Stimulated activated CD4-positive, alpha-beta T cell treated with anti-CD3 and anti-CD28 coated beads, TNF-alpha, amount 100 ng/mL, for 48 hours (primary cell): Measurements from ENCODE around the gene RUFY3.
"Not testable (repeated sequence)": the region's sequence is repeated elsewhere in the genome, so short reads cannot be mapped to it uniquely, and the experiment has no call there.

ENCODE experiments used
- DNase-seq, 3 donors: peaks; one replicate each; pipeline ENCODE4 v3.0.0-alpha.2; 2020; ENCODE audit warnings: low read depth in 3 of 3

RUFY3 gene

GRCh38 chr4:70721747-70722146, at the start of gene RUFY3:
Gene RUFY3 (plus strand): TSS chr4:70721964. CDS start chr4:70722574, 610 bp downstream.
- no peak for DNase-seq

GRCh38 chr4:70674191-70674590, 47.6 kb upstream of the RUFY3 start:
- no peak for DNase-seq

- DNase-seq: no peak
Observed at GRCh38 chr4:70674731-70675130, 47.0 kb upstream of the RUFY3 start.

- DNase-seq: no peak
Observed at GRCh38 chr4:70676554-70677090, 45.1 kb upstream of the RUFY3 start.

- no peak for DNase-seq
Observed at GRCh38 chr4:70678383-70678999, 43.3 kb upstream of the RUFY3 start.

GRCh38 chr4:70680934-70681333, 40.8 kb upstream of the RUFY3 start:
- no peak for DNase-seq

- no peak for DNase-seq
Observed at GRCh38 chr4:70681704-70682103, 40.1 kb upstream of the RUFY3 start.

GRCh38 chr4:70682142-70682541, 39.6 kb upstream of the RUFY3 start:
- not testable (repeated sequence) for DNase-seq

- DNase-seq: no peak
Observed at GRCh38 chr4:70687392-70687791, 34.4 kb upstream of the RUFY3 start.

GRCh38 chr4:70687821-70688794, 33.7 kb upstream of the RUFY3 start, which contains the start of gene UTP3:
Gene UTP3 (plus strand): TSS chr4:70688532. CDS start chr4:70688678, 146 bp downstream.
- DNase-seq: peak; percentile 88 to 92 (median 90)

- DNase-seq: peak in 1 of 3 donors; percentile 15
Observed at GRCh38 chr4:70688795-70689231, 33.0 kb upstream of the RUFY3 start.

- DNase-seq: no peak
Observed at GRCh38 chr4:70691661-70692060, 30.1 kb upstream of the RUFY3 start.

GRCh38 chr4:70694633-70695032, 27.1 kb upstream of the RUFY3 start:
- not testable (repeated sequence) for DNase-seq

- not testable (repeated sequence) for DNase-seq
Observed at GRCh38 chr4:70698435-70698834, 23.3 kb upstream of the RUFY3 start.

GRCh38 chr4:70700712-70701111, 21.1 kb upstream of the RUFY3 start:
- DNase-seq: no peak

- no peak for DNase-seq
Observed at GRCh38 chr4:70701271-70701670, 20.5 kb upstream of the RUFY3 start.

GRCh38 chr4:70702592-70702991, 19.2 kb upstream of the RUFY3 start:
- DNase-seq: not testable (repeated sequence)

- DNase-seq: no peak
Observed at GRCh38 chr4:70703619-70704214, 18.0 kb upstream of the RUFY3 start.

GRCh38 chr4:70704215-70704930, 17.4 kb upstream of the RUFY3 start:
- DNase-seq: peak in 1 of 3 donors; percentile 31

GRCh38 chr4:70704931-70705182, 16.9 kb upstream of the RUFY3 start:
- DNase-seq: no peak

GRCh38 chr4:70705183-70706043, 16.4 kb upstream of the RUFY3 start:
- DNase-seq: peak; percentile 44 to 58 (median 52)
